ENCODE measurements around the gene FZD2. TPM values are rescaled to one million over a fixed set of nuclear protein-coding genes. Genes with fewer than 3 reads are reported as not detected.

FZD2 gene
- total and polyA plus RNA-seq, 9 of the 15 experiments (the other 6 are each of a cell fraction or from before 2014, with no cell fraction given): 0.03 to 4.5 (median 1.1) TPM; not detected in 1

GRCh38 chr17:44606658-44607057, 49.4 kb downstream of the FZD2 start:
- Histone ChIP-seq H4K20me1 (replicated peaks; ENCODE audit: control insufficient read depth, insufficient read depth, low read length) (peaks cover 3% of the 10 kb centered on the region; the same call in 1 of the 2 replicates), H3K4me1 (replicated peaks in 1 of 2; ENCODE audit: control insufficient read depth in 2 of 2, insufficient read depth in 2 of 2, low read length in 2 of 2) (no peaks in the 10 kb centered on the region; a peak in 1 of 5 replicates), H3K9ac (ENCODE audit: insufficient read depth in 1 of 2, low read depth in 2 of 2, low read length in 2 of 2) (no peak overlapping the region), H3K27ac (ENCODE audit: extremely low read depth, low read depth, low read length) (no peak overlapping the region), H3K9me1 (ENCODE audit: control insufficient read depth, insufficient read depth, low read length) (no peaks in the 10 kb centered on the region), H3K79me2 (ENCODE audit: control insufficient read depth, insufficient read depth, low read length) (no peaks in the 10 kb centered on the region), H3K4me2 (ENCODE audit: insufficient read depth, low read length) (no peak overlapping the region), H3K9me3 (replicated peaks; ENCODE audit: control insufficient read depth, insufficient read depth, low read depth, low read length) (no peaks in the 10 kb centered on the region), H3K4me3 (no peak overlapping the region), H3K36me3 (ENCODE audit: control insufficient read depth, insufficient read depth, low read length) (no peaks in the 10 kb centered on the region), H2AFZ (ENCODE audit: low read depth, low read length) (no peak overlapping the region), H3K27me3 (ENCODE audit: control insufficient read depth in 2 of 2, insufficient read depth in 2 of 2, low read length in 2 of 2) (peaks cover 30 to 78% of the 10 kb centered on the region in 2 experiments; a peak in 4 of 5 replicates)
- DNase-seq (ENCODE audit: extremely low read depth in 1 of 4, low spot score in 3 of 4) (no peak), FAIRE-seq (no peak), ATAC-seq (no peak)
- intact Hi-C loops (cut with micrococcal nuclease): no loop called here
- ChIA-PET POLR2A (no interaction called here), CTCF (ENCODE audit: low intra/inter-chr PET ratio) (no interaction called here)
- 4% methylated on average over 11 of the region's 11 CpGs for WGBS (ENCODE audit: insufficient coverage, low coverage, missing lambda C conversion rate)
- TF ChIP-seq ETV5 (CRISPR knock-in tag; IDR thresholded peaks at IDR 0.05; ENCODE audit: low read depth): no peak
- no peak for TF ChIP-seq HDAC8 (tag; IDR thresholded peaks at IDR 0.05)
- TF ChIP-seq RBFOX2 (IDR thresholded peaks at IDR 0.05; ENCODE audit: low read depth, low read length): no peak
- no peak for TF ChIP-seq PHB (CRISPR knock-in tag; IDR thresholded peaks at IDR 0.05)
- TF ChIP-seq ZNF444 (CRISPR knock-in tag; IDR thresholded peaks at IDR 0.05): no peak
- no peak for TF ChIP-seq DMBX1 (CRISPR knock-in tag; IDR thresholded peaks at IDR 0.05; ENCODE audit: borderline replicate concordance)
- TF ChIP-seq CCNT2 (IDR thresholded peaks at IDR 0.05; ENCODE audit: borderline replicate concordance, extremely low read depth, insufficient read length, low read depth, low read length): no peak
- no peak for TF ChIP-seq NR4A1 (CRISPR knock-in tag; IDR thresholded peaks at IDR 0.05)
- TF ChIP-seq NR4A1 (tag; IDR thresholded peaks at IDR 0.05): no peak
- TF ChIP-seq DIDO1 (tag; IDR thresholded peaks at IDR 0.05; ENCODE audit: low read depth): no peak
- TF ChIP-seq TBP (optimal IDR thresholded peaks at IDR 0.05; ENCODE audit: low read depth, low read length): no peak
- no peak for TF ChIP-seq ZFX (CRISPR knock-in tag; IDR thresholded peaks at IDR 0.05)
- TF ChIP-seq RNF2 (IDR thresholded peaks at IDR 0.05): no peak
- no peak for TF ChIP-seq TCF15 (CRISPR knock-in tag; IDR thresholded peaks at IDR 0.05)
- no peak for TF ChIP-seq ZBTB43 (CRISPR knock-in tag; IDR thresholded peaks at IDR 0.05)
- TF ChIP-seq BRF2 (IDR thresholded peaks at IDR 0.05; ENCODE audit: borderline replicate concordance, insufficient read depth, insufficient read length): no peak
- TF ChIP-seq BRF1 (IDR thresholded peaks at IDR 0.05; ENCODE audit: borderline replicate concordance, extremely low read depth, insufficient read length): no peak
- BruUV-seq (replicated peaks): no TSS peak
- in situ Hi-C loops (cut with MboI): no loop called here

Data from K562 (cell line).